Stimulated activated CD4-positive, alpha-beta T cell treated with anti-CD3 and anti-CD28 coated beads, Interleukin-4, amount 100 ng/mL, for 1 hour (primary cell): ENCODE results near the gene KCNJ9.

ENCODE experiments used
- DNase-seq: peaks from one replicate; pipeline ENCODE4 v3.0.0-alpha.2; 2020

Gene KCNJ9

DNA sequence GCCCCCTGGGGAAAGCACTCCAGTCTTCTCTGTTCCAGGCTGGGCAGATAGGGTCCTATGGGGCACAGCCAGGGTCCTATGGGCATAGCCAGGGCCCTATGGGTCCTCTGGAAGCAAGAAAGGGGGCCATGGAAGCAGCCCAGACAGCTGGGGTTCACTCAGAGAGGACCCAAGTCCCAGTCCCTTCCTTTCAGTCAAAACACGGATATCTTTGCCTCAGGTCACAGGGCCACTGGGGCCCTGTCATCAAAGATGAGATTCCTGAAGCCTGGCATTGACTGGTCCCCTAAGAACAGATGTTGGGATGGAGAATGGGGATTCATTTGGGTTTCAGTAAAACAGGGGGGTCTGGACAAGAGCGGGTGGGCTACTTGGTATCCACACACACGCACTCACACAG, 8.5 kb downstream of the KCNJ9 start:
- DNase-seq = no peak

DNA sequence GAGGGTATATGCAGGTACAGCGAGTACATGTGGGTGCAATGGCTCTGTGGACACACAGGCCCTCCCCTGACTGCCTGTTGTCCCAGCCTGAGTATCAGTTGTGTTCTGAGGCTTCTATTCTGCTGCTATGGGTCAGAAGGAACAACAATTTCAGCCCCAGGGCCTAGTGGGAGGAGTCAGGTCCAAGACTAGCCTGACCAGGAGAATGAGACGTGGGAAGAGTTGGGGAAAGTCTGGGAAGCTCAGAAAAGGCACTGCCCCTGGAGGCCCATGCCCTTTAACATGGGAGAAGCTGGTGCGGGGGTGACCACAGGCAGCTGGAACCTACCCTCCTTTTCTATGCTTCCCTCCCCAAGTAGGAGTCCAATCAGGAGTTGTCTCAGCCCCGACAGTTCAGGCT, 9.4 kb downstream of the KCNJ9 start:
- DNase-seq = no peak

DNA sequence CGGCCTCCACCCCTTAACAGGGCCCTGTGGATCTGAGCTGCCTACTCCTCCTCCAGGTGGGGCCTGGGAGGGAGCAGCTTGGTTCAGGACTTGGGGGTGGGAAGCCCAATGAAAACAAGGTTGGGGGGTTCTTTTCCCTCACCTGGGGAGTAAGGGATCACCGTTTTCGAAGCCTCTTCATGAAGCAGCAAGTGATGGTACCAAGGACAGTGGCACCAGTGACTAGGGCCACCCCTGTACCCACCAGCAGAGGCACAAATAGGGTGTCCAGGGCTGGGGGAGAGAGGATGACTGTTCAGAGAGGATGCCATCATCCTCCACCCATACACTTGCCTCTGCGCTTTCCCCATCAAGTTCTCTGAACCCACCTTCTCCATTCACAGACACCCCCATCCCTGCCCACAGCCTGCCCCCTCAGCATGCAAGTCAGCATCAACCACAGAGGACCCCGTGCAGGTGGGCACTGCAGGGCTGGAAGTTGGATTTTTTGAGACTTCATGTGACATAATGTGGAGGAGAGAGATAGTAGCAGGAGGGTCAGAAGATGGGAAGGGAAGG, 10.4 kb downstream of the KCNJ9 start:
- DNase-seq = no peak

DNA sequence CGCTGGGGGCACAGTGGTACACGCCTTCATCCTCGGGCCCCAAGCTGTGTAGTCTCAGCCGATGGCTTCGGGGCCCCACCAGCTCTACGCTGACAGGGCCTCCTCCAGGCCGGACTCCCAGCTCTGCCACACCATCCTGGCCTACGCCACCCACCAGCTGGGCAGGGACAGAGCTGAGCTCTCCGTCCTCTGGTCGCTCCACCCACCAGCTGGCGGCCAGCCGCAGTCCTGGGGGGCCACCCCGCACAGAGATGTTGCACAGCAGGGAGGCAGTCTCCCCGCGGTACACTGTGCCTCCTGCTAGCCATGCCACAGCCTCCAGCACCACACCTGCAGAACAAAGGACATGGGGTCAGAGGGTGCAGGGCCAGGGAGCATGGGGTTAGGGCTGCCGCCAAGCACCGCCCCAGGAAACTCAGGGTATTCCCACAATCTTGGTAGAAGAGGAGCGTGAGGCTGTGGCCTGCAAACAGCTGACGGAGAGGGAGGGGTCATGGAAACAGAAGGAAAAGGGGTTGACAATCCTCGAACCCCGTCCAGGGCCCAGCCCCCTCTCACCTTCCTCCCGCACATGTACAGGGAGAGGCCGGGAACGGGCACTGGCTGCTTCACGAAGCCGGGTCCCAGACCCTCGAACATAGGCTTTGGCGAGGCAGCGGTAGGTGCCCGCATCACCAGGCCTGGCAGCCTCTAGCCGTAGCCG, 11.2 kb downstream of the KCNJ9 start:
- no peak for DNase-seq

DNA sequence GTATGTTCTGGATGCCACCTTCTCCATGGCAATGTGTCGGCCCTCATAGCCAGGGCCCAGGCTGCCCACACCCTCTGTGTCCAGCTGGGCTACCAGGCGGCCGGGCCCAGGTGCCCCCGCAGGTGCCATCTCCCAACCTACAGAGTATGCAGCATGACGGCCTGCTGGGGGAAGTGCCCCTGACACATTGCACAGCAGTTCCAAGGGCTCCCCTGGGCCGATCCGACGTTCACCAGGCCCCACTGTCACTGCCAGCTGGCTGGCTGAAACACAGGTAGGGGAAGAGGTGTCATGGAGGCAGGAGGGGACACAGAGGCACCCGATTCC, 11.7 kb downstream of the KCNJ9 start:
- no peak for DNase-seq

DNA sequence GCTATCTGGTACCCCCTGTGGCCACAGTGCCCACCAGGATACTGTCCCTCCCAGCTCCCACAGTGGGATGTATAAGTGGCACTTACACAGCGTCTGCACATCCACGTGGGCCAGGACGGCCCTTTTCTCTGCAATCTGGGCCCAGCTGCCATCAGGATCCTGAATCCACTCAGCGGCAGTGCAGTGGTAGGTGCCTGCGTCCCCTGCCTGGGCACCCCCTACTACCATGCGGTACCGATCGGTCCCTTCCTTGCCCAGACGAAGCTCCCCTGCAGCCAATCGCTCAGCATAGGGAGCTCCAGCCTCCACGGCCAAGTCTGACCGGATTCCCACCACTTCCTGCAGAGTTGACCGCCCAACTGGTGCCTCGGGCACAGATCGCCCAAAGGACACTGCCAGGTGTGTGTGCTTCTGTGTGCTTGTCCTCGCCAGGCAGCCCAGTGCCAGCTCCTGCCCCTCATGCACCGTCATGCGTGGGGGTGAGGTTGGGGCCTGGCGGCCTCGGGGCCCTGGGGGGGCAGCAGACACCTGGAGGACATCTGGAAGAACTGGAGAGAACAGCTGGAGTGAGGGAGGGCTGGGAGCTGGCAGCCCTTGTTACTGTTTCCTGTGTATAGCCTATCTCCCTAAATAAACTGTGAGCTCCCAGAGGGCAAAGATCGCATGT, 12.4 kb downstream of the KCNJ9 start:
- DNase-seq = no peak

DNA sequence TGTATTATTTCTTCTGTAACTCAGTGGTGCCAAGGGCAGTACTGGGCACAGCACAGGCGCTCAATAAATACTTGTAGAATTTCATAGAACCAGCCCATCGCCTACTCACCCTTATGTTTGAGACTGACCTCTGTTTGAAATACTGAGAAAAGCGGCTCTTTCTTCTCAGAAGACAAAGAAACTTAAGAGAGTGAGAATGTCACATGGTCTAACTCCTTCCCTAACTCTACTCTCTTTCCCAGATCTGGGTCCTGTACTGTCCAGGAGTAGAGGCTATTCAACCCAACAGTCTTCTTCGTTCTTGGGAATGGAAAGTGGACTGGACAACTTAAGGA, 12.9 kb downstream of the KCNJ9 start:
- no peak for DNase-seq

DNA sequence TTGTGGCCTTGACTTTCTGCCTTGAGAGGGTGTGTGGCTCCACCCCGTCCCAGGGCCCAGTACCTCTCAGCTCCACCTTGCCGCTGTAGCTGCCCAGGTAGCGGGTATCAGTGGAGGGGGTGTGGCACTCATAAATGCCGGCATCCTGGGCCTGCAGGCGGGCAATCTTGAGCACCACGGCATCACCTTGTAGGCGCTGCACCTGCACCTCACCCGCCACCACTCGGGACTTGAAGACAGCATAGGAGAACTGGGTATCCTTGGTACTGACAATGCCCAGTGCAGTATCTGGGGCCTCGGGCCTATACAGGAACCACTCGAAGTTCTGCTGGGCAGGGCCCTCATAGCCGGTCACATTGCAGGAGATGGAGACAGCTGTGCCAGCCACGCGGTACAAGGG, 13.5 kb downstream of the KCNJ9 start:
- no peak for DNase-seq

DNA sequence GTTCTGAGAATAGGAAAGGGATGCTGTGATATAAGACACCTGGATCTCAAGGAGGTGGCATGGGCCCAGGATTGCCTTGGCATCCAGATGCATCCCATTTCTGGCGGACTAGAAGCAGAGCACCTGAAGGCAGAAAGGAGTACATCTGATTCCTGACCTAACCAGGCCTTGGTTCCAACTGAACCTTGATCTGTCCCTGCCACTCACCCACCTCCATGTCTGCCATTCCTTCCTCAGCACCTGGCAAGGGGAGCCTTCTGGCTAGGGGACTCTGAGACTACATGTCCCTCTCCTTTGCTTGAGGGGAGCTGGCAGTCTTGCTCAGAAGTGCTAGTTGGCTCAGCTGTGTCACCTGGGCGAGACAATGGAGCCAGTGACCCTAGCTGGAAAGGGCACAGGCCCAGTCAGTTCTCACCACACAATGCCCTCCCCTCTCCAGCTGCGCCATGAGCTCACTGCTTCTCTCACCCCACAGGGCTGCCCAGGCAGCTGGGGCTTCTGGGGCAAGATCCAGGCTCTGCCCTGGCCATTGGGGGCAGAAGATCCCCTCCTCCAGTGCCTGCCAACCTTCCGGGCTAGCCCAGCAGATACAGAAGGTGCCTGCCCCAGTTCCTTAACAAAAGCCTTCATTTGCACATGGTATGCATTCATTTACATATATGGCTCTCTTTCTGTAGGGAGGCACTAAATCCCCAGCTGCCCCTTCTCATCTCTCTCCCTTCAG, 14.2 kb downstream of the KCNJ9 start:
- DNase-seq = no peak

DNA sequence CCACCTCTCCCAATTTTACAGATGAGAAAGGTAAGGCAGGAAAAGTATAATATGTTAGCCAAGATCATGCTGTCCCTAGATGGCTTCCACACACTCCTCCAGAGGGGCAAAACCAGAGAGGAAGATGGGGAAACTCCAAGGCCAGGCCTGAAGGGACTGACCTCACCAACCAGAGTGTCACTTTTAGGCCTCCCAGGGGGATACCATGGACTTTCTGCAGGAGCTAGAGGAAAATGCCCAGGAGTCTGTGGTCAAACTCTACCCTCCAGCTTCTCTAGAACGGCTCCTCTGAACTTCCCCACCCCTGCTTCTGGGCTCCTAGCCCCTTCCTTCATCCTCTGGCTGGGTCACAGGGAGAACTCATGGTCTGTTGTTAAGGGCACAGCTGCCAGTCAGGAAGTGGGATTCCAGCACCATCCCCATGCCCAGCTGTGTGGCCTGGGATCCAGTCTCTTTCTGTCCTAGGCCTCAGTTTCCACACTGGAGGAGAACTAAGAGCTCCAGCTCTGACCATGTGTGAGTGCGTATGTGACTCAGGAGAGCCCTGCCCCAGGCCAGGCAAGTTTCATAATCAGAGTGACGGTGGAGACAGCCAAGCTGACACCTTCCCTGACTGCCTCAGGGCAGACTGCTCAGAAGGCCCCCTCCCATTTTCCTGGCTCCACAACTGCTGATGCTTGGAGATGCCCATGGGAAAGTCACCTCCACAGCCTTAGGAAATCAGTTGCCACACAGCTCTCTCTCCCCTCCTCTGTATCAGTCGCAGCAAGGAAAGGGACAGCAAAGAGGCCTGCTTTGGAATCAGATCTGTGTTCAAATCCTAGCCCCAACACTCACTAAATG, 15.2 kb downstream of the KCNJ9 start:
- DNase-seq = no peak

DNA sequence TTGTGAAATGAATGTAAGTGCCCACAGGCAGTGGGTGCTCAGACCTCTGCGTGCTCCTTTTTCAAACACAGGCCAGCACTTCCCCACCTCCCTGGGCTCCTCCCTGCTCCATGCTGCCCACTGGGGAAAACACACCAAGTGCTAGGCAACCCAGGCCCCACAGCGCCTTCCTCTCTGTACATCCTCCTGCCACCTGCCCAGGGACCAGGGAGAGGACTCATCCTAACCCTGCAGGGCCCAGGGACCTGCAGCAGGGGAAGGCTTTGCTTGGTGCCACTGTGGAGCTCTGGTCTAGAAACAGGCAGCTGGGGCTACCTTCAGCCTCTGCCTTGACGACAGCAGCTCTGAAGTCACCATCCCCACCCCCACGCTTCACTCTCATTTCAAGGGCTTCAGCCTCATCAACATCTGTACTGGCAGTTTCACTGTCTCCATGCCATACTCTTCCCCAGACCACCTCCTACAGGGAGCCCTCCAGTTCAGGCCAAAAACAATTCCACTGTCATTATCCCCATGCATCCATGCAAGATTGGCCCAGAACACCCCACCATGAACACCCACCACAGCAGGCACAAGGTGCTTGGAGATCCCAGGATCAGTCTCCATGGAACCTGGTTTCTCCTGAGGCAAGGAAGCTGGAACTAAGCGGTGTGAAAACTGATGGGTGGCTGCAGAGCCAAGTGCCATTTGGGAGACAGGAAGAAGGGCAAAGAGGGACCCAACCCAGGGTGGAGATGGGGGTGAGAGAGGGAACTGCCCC, 16.0 kb downstream of the KCNJ9 start:
- DNase-seq = peak; percentile 39

DNA sequence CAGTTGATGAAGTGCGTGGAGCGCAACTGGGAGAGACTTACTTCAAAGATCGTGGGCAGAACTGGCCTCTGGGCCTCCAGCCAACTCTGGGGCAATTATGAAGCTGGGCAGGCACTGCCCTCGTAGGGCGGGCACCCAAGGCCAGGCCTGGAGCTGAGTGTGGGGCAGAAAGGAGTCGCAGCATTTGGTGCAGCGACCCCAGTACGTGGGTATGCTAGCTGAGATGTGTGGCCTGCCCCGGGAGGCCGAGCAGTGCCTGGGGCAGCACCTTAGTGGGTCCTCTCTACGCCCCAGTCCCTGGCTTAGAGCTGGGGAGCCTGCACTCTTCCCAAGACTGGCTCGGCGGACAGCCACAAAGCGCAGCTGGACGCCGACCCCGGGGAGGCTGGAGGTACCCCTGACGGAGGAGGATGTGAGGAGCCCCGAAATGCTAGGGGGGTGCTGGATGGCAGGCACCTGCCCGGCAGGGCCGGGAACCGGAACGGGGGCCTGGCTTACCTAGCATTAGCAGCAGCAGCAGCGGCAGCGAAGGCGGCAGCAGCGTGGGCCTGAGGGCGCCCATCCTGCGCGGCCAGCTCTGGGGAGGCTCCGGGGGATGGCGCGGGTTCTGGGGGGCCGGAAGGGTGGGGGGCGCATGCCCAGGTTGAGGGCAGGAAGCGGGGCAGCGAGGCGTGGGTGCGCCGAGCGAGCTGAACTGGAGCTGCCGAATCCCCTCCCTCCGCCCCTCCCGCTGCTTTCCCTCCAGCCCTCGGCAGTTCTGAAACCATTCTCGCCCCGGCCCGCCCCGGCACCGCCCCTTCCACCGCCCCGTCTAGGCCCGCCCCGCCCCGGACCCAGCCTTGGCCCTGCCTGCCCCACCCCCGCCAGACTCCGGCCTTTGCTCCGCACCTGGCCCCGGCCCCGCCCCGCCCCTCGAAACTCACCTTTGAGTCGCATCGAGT, 16.8 kb downstream of the KCNJ9 start, which contains the start of gene IGSF8:
IGSF8 (minus strand) TSS at position 709 of the 941 bp plus-strand sequence; CDS start at position 562, 147 bp downstream.
- peak; percentile 90 for DNase-seq

DNA sequence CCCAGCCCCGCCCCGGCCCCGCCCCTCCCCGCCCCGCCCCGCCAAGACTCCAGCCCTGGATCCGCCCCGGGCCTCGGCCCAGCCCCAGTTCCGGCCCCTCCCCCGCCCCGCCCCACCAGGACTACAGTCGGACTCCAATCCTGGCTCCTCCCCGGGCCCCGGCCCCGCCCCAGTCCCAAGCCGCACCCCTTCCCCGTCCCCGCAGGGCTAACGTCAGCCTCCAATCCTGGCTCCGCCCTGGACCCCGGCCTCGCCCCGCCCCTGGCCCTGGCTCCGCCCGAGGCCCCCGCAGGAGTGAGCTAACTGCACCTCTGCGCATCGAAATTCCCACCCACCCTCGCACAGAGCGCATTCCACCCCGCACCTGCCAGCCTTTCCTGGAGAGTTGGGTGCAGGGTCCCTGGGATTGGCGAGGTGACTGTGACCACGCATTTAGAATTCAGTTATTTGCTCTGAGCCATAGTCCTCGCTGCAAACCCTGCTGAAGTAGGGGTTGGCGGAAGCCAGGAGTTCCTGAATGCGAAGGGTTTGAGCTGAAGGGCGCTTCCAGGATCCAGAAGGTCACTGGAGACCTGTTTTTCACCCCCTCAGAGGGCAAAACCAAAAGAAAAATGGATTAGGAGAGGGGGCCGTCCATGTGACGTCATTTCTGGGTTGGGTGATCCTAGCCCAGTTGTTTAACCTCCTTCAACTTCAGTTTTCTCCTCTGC, 17.7 kb downstream of the KCNJ9 start:
- DNase-seq = peak; percentile 99

DNA sequence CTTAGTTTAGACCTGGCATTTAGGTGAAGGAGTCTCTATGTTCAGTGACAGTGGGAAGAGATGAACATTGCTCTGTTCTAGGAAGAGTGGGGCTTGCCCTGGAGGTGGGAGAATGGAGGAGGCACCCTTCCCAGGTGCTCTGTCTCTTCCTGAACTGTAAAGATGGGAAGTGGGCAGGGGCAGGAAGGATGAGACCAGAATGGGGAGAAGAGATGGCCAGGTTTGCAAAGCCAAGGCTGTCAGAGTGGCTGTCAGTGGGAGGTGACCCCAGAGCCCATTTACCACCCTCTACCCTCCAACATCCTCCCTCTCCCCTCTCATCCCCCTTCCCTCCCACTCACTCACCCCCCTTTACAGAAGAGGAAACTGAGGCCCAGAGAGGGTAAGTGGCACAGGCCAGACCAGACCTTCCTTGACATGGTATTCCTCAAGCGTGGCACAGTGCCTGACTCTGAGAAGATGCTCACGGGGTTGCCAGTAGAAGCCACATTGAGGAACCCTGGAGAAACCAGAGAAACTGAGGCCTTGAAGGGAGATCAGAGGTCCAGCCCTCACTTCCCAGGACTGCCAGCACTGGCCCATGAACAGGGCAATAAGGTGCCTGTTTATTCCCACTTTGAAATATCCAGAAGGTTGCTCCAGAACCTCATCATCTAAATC, 18.5 kb downstream of the KCNJ9 start:
- no peak for DNase-seq

DNA sequence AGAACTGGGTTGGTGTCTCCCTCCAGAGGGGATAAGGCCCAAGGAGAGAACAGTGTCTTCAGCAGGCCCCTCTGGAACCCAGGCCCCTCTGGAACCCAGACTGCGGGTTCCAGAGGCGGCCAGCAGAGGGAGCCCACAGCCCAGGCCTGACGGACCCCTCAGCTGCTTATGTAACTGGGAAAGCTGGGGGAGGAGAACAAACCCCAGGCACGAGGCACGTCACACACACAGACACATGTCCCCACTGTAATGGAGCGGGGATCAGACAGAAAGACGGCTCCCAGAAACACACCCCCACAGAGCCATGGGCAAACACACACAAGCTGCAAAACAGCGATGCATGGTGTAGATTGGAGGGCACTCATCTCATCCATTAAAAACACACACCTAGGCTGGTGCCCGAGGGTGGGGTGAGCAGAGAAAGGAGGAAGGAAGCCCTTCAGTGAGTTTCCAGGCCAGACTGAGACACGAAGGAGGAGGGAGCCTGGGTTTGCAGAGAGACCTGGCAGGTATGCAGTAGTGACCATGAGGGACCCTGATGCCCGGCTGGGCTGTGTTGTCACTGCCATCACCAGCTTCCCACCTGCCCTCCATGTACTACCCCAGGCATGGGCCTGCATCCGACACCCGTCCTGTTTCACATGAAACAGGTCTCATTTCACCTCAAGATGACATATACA, 19.8 kb downstream of the KCNJ9 start:
- DNase-seq = peak; percentile 76

DNA sequence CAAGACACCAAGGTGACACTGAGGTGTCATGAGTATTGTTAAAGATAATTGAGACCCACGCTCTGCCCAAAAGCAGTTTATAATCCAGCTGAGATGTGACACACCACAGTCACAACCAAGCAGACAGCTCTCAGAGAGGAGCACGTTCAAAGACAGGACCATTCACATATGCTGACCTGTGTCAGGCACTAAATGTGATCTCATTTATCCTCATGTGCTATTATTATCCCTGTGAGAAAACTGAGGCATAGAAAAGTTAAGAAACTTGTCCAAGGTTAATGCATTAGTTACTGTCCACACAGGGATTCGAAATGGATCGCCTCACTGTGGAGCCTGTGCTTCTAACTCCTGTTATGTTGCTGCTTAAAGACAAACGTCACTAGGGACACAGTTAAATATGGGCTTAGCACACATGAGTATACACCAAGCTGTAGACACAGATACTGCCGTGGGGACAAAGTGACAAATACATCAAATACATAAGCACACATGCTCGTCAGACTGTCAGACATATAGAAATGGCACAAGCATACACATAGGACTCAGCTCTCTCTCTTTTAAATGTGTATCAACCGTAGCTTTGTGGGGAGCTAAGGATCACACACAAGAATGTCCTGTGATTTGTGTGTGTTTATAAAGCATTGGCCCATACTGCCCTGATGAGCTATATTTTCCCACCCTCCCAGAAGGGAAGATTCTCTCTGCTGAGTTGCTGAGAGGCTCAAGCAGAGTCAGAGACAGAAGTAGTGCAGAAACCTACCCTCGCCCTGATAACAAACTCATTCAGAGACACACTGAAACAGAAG, 20.6 kb downstream of the KCNJ9 start:
- DNase-seq = no peak

DNA sequence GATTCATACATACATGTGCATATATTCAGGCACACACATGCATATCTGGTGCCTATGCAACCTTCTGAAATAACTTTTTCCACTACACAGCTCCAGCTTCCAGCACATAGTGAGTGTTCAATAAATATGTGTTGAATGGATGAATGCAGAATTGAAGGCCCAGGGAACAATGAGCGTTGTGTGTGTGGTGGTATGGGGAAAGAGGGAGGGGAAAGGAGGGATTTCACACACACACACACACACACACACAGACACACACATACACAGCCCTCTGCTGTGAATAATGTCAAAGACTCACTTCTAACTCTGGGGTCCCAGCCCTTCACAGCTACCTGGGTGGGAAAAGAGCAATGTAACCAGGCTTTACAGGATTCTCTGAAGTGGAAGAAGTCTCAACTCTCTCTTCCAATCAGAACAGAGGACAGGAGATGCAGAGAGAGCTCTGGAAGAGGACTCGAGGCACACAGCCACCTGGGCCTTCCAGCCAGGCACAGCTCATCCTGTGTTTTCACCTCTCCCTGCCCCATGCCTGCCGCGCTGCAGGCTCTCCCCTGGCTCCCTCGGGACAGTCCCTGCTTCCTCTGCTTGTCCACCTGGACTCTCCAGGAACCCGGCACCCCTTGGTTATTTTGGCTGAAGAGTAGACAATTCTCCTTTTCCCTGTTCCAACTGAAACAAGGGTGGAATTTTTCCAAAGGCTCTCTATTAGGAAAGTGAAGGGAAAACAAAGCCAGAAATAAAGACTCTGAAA, 22.5 kb downstream of the KCNJ9 start:
- no peak for DNase-seq

DNA sequence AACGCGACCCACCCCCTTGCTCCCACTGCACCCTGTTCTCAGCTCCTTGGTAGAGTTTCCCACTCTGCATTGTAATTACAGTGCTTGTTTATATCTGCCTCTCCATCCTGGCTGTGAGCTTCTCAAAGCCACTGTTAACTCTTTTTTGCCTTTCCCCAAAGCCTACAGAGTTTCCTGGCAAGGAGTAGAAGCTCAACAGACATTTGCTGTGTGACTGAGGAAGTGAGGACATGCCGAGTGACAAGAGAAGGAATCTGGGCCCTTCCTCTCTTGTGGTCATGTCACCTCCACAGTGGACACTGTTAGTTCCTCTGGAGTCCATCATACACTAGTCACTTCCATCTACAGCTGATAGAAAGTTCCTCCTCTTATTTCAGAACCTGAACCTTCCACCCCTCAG, 23.1 kb downstream of the KCNJ9 start:
- no peak for DNase-seq
